HG03103 (cell line): ENCODE measurements around the gene HLA-A.
A peak's percentile ranks its signal among the peaks of the same experiment; 100 is the strongest.
"Not testable (repeated sequence)": the region's sequence is repeated elsewhere in the genome, so short reads cannot be mapped to it uniquely, and the experiment has no call there.

ENCODE experiments used
- ATAC-seq: cut with Tn5 transposase; IDR thresholded peaks from one replicate; pipeline ENCODE4 v1.9.1; 2021; ENCODE audit warnings: low read depth; ENCODE audit not compliant: unreplicated experiment

Gene HLA-A

GRCh38 chr6:29942275-29943052, at the start of gene HLA-A:
Gene HLA-A (plus strand): TSS chr6:29942532. CDS start chr6:29942554, 22 bp downstream.
- peak; percentile 81 for ATAC-seq

- ATAC-seq = no peak
Observed at GRCh38 chr6:29892696-29893095, 49.6 kb upstream of the HLA-A start.

DNA sequence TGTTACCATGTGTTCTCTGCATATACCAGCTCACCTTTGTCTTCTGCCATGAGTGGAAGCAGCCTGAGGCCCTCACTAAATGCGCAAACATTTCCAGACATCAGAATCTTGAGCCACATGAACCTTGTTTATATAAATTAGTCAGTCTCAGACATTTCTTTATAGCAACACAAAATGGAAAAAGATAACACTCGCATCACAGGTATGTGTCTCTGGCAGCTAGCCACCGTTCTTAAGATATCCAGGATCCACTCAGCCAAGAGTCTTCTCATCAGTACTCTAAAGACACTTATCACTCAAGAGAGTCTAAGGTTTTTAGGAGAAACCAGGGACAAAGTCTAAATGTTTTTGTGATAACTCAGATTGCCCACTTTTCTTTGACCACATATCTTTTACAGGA, 43.1 kb upstream of the HLA-A start:
- no peak for ATAC-seq

DNA sequence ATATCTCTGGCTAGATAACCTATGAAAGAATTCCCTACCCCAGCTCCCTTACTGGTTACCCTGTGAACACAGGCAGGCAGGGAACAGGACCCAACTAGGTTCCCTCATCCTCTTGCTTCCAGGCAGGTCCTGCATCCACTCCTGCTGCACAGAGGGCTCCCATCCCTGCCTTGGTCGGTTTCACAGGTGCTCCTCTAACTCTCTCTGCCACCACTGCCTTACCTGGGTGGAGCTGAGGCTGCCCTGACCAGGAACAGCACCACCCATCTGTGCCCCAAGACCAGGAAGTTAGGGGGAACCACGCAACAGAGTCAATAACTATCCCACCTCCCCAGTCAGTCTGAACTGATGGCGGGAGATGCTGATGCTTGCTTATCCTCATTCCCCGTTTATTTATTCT, 37.0 kb upstream of the HLA-A start:
- ATAC-seq = no peak

DNA sequence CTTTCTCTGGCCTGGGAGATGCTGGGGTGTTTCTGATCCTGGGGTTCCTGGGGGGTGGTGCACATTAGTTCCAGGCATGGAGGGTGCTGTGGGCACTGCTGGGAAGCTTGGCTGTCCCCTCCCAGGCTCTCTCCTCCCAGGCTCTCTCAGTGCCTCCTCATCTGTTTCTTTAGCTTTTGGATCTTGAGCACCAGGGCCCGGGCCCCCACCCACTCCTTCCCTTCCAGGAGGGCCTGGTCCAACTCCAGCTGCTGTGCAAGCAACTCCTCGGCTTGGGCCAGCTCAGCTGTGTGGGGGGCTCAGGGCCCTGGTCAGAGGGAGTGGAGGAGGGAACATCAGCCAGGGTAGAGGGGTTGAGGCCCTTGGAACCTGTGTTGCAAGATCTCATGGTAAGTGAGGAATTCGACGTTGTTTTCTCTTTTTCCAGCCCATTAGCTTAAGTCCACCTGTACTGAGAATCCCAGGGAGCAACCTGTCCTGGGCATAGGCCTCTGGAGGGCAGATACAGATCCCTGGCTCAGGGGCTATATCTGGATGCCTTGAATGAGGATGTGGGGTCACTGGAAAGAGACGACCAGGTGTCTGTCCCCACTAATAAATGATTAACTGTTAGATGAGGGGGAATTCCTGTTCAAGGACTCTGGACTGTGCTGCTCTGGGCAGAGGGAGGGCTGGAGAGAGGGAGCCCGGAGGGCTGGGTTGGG, 34.5 kb upstream of the HLA-A start:
- no peak for ATAC-seq

- no peak for ATAC-seq
Observed at GRCh38 chr6:29908341-29908662, 34.0 kb upstream of the HLA-A start.

- no peak for ATAC-seq
Observed at GRCh38 chr6:29908710-29909109, 33.6 kb upstream of the HLA-A start.

- no peak for ATAC-seq
Observed at GRCh38 chr6:29909985-29910384, 32.3 kb upstream of the HLA-A start.

DNA sequence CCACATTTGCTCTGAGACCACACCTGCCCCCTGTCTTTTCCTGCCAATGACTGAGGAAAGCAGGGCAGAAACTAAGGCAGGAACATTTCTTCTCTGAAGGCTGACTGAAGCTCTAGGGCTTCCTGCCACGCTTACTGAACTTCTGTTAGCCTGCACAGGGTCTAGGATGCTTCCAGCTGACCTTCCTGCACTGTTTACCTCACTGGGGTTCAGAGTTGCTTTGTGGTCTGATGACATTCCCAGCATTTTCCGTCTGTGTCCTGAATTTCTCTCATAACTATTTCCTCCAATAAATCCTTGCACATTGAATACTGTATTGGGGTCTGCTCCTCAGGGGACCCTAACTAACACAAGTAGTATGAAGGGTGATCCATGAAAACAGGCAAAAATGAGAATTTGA, 29.5 kb upstream of the HLA-A start:
- no peak for ATAC-seq

DNA sequence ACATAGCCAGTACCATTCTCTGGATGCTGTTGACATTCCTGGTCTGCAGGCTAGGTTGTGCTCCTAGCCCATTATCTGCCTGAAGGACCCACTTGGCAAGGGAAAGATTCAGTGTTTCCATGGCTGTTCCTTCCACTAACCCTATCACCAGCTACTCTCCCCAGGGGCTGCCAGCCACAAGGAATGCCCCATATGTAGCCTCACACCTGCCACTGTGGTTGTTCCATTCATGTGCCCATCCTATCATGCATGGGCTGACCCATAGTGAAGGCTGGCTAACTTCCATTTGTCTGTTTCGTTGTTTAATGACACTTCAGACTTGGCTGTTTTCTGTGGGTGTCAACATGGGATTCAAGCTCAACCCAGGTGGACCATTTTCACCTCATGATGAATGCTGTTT, 25.6 kb upstream of the HLA-A start:
- no peak for ATAC-seq

DNA sequence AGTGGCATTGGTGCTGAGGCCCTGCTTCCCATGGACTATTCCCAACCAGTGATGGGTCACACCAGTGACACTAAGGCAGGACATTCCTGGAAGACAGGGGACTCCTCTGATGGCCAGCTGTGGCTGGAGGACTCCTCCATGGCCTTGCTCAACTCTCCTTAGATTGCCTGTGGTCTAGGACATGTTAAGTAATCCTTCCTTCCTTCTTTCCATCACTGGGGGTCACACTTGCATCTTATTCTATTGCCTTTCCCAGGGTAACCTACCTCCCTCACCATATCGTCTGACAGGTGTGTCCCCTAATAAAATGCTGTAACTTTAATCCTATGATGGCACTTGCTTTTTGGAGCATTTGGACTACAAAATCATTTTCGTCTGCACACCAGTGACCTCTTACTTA, 24.5 kb upstream of the HLA-A start:
- ATAC-seq = no peak

GRCh38 chr6:29919506-29920445, 22.6 kb upstream of the HLA-A start:
- ATAC-seq = no peak

GRCh38 chr6:29924287-29924686, 18.0 kb upstream of the HLA-A start:
- no peak for ATAC-seq

DNA sequence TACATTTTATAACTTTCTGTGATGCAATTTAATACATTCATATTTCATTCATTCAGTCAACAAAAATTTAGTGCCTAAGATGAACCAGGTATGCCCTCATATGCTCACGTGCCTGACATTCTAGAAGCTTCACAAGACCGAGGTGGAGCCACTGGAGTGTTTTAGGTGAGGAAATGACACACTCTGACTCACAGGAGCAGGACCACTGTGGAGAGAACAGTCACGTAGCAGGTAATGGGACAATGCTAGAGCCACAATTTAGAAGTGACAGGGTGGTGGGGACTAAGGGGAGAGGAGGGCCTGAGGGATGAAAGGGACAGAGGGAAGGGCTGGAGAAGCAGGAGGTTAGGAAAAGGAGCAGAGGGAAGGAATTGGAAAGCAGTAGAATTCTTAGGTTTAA, 17.6 kb upstream of the HLA-A start:
- ATAC-seq = no peak

- no peak for ATAC-seq
Observed at GRCh38 chr6:29925321-29925720, 17.0 kb upstream of the HLA-A start.

- no peak for ATAC-seq
Observed at GRCh38 chr6:29925727-29926412, 16.5 kb upstream of the HLA-A start.

DNA sequence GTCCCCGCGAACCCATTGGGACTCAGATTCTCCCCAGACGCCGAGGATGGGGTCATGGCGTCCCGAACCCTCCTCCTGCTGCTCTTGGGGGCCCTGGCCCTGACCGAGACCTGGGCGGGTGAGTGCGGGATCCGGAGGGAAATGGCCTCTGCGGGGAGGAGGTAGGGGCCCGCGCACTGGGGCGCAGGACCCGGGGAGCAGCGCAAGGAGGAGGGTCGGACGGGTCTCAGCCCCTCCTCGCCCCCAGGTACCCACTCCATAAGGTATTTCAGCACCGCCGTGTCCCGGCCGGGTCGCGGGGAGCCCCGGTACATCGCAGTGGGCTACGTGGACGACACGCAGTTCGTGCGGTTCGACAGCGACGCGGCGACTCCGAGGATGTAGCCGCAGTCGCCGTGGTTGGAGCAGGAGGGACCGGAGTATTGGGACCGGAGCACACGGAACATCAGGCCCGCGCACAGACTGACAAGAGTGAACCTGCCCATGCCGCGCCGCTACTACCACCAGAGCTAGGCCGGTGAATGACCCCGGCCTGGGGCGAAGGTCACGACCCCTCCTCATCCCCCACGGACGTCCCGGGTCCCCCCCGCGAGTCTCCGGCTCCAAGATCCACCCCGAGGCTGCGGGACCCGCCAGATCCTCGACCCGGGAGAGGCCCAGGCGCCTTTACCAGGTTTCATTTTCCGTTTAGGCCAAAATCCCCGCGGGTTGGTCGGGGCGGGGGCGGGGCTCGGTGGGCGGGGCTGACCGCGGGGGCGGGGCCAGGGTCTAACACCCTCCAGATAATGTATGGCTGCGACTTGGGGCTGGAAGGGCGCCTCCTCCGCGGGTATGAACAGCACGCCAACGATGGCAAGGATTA, 15.7 kb upstream of the HLA-A start:
- peak; percentile 59 for ATAC-seq

DNA sequence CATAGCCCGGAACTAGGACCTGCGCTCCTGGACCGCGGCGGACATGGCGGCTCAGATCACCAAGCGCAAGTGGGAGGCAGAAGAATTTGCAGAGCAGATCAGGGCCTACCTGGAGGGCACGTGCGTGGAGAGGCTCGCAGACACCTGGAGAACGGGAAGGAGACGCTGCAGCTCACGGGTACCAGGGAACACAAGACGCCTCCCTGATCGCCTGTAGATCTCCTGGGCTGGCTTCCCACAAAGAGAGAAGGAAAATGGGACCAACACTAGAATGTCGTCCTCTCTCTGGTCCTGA, 15.1 kb upstream of the HLA-A start:
- ATAC-seq = peak; percentile 12

GRCh38 chr6:29927841-29928388, 14.4 kb upstream of the HLA-A start:
- no peak for ATAC-seq

- not testable (repeated sequence) for ATAC-seq
Observed at GRCh38 chr6:29930047-29930446, 12.3 kb upstream of the HLA-A start.
